Gastrocnemius medialis (tissue), 4 donors: Measurements from ENCODE around the gene OR2L5. TPM values are rescaled to one million over a fixed set of nuclear protein-coding genes. Genes with fewer than 3 reads are reported as not detected.

ENCODE experiments used
- ATAC-seq, 2 donors: fragments of 150-250 bp; one replicate each; pipeline ENCODE4 v1.9.1; 2016
- DNase-seq, 2 donors: peaks; one replicate each; pipeline ENCODE4 v3.0.0-alpha.2; 2019
- H3K27ac ChIP-seq, 4 donors: fragments of 200-600 bp; sonication (generic); 1 replicate in 1 of 4; 2 replicates in 3 of 4; pipeline ENCODE4 v1.5.1; 2016 to 2018; ENCODE audit warnings: mild to moderate bottlenecking in 2 of 4, moderate library complexity in 1 of 4
- H3K27me3 ChIP-seq, 3 donors: fragments of 200-600 bp; sonication (generic) in 2 of 3; 1 replicate in 1 of 3; 2 replicates in 2 of 3; pipeline versions ENCODE4 v1.5.1 to v1.6.0; 2016 to 2019; ENCODE audit warnings: mild to moderate bottlenecking in 1 of 3, moderate library complexity in 1 of 3
- H3K36me3 ChIP-seq, 2 donors: fragments of 200-600 bp; sonication (generic) in 1 of 2; one replicate each; pipeline ENCODE4 v1.5.1; 2017 to 2018
- H3K4me1 ChIP-seq, 2 donors: fragments of 200-600 bp; sonication (generic) in 1 of 2; one replicate each; pipeline ENCODE4 v1.5.1; 2016 to 2017; ENCODE audit warnings: mild to moderate bottlenecking in 2 of 2
- H3K4me3 ChIP-seq, 4 donors: fragments of 200-600 bp; sonication (generic) in 3 of 4; 1 replicate in 1 of 4; 2 replicates in 3 of 4; pipeline ENCODE4 v1.5.1; 2016 to 2019; ENCODE audit warnings: mild to moderate bottlenecking in 2 of 4
- H3K9me3 ChIP-seq, 3 donors: fragments of 200-600 bp; sonication (generic) in 2 of 3; 1 replicate in 1 of 3; 2 replicates in 2 of 3; pipeline ENCODE4 v1.5.1; 2016 to 2019
- CTCF ChIP-seq, 5 experiments: fragments of 450-650 bp in 3 of 5; fragments of 200-600 bp in 2 of 5; sonication (generic) in 2 of 5; IDR thresholded peaks in 4 of 5; conservative IDR thresholded peaks in 1 of 5; 1 replicate in 4 of 5; 2 replicates in 1 of 5; pipeline ENCODE4 v1.5.1; 2016 to 2019; ENCODE audit warnings: antibody characterized with exemption in 5 of 5, mild to moderate bottlenecking in 3 of 5, moderate library complexity in 3 of 5
- POLR2A ChIP-seq, 2 donors: fragments of 450-650 bp; IDR thresholded peaks; one replicate each; pipeline ENCODE4 v1.6.1; 2017; ENCODE audit warnings: antibody characterized with exemption in 2 of 2, mild to moderate bottlenecking in 2 of 2, moderate library complexity in 2 of 2
- in situ Hi-C, 4 donors: fragments of 200-750 bp; cut with MboI; loops; one replicate each; pipeline versions ENCODE4 v1.15.0 to v1.8.0; 2017; ENCODE audit warnings: low sequenced_read_pairs in 4 of 4
- intact Hi-C: fragments of 100-400 bp; cut with DNase I; formaldehyde crosslinking; loops from one replicate; pipeline ENCODE4 v1.15.1; 2023; ENCODE audit warnings: low total_unique reads
- total RNA-seq, 4 donors: library from RNA; depleted of rRNA; stranded (reverse); fragments of >200 nt; gene quantifications; one replicate each; pipeline versions ENCODE4 v1.1.0 to v1.2.3, GENCODE V29; 2016

OR2L5 gene
- total RNA-seq, 4 donors from 2014 or later, result not detected

GRCh38 chr1:248055261-248055660 lies 41.8 kb downstream of the OR2L5 start:
- ATAC-seq (no peak), DNase-seq (no peak)
- no peak for TF ChIP-seq POLR2A (IDR thresholded peaks at IDR 0.05)
- no peak for TF ChIP-seq CTCF (IDR thresholded peaks at IDR 0.05 in 4 of 5, conservative IDR thresholded peaks at IDR 0.05 in 1 of 5)
- H3K27ac ChIP-seq, result no peak overlapping the region
- H3K4me3 ChIP-seq, result no peak overlapping the region
- in situ Hi-C loops, result no loop called here
- intact Hi-C loops, result no loop called here
- H3K27me3 ChIP-seq, result no peaks in the 10 kb centered on the region
- no peaks in the 10 kb centered on the region for H3K4me1 ChIP-seq
- no peaks in the 10 kb centered on the region for H3K9me3 ChIP-seq
- H3K36me3 ChIP-seq, result no peaks in the 10 kb centered on the region

GRCh38 chr1:248065071-248065470 lies 51.6 kb downstream of the OR2L5 start:
- no peaks in the 10 kb centered on the region for H3K27me3 ChIP-seq
- intact Hi-C loops (no loop called here), in situ Hi-C loops (no loop called here)
- H3K9me3 ChIP-seq, result no peaks in the 10 kb centered on the region
- H3K4me1 ChIP-seq, result no peaks in the 10 kb centered on the region
- DNase-seq (no peak), ATAC-seq (no peak)
- no peak overlapping the region for H3K4me3 ChIP-seq
- H3K36me3 ChIP-seq, result no peaks in the 10 kb centered on the region
- no peak overlapping the region for H3K27ac ChIP-seq
- no peak for TF ChIP-seq POLR2A (IDR thresholded peaks at IDR 0.05)
- TF ChIP-seq CTCF (IDR thresholded peaks at IDR 0.05 in 4 of 5, conservative IDR thresholded peaks at IDR 0.05 in 1 of 5), result no peak

GRCh38 chr1:248065604-248066003 lies 52.1 kb downstream of the OR2L5 start:
- ATAC-seq, result no peak
- no peak overlapping the region for H3K27ac ChIP-seq
- no peak for DNase-seq
- no peak overlapping the region for H3K4me3 ChIP-seq
- TF ChIP-seq POLR2A (IDR thresholded peaks at IDR 0.05) (no peak), CTCF (IDR thresholded peaks at IDR 0.05 in 4 of 5, conservative IDR thresholded peaks at IDR 0.05 in 1 of 5) (no peak)
- H3K36me3 ChIP-seq, result no peaks in the 10 kb centered on the region
- in situ Hi-C loops, result no loop called here
- H3K27me3 ChIP-seq, result no peaks in the 10 kb centered on the region
- intact Hi-C loops, result no loop called here
- H3K9me3 ChIP-seq, result no peaks in the 10 kb centered on the region
- H3K4me1 ChIP-seq, result no peaks in the 10 kb centered on the region

Other genes with a start within 250 kb of the OR2L5 start
- not detected for gene OR14A16, start 189.5 kb upstream of the OR2L5 start, total RNA-seq
- not detected for gene OR11L1, start 171.8 kb upstream of the OR2L5 start, total RNA-seq
- 1 to 10 TPM in 1 of 4 donors, under 1 TPM in 3; 0.26 to 1.5 (median 0.49) TPM for gene TRIM58, start 156.5 kb upstream of the OR2L5 start, total RNA-seq
- under 1 TPM in 1 of 4 donors, not detected in 3; 0.80 TPM for gene OR2W3, start 118.1 kb upstream of the OR2L5 start, total RNA-seq
- not detected for gene OR2T8, start 93.4 kb upstream of the OR2L5 start, total RNA-seq
- not detected for gene OR2AJ1, start 88.8 kb upstream of the OR2L5 start, total RNA-seq
- gene OR2L8, start 64.8 kb upstream of the OR2L5 start, total RNA-seq, result not detected
- not detected for gene OR2AK2, start 48.4 kb upstream of the OR2L5 start, total RNA-seq
- gene OR2L2, start 16.4 kb downstream of the OR2L5 start, total RNA-seq, result not detected
- not detected for gene OR2L3, start 33.2 kb downstream of the OR2L5 start, total RNA-seq
- gene OR2L13, start 81.5 kb downstream of the OR2L5 start, total RNA-seq, result not detected
- gene OR2M5, start 131.5 kb downstream of the OR2L5 start, total RNA-seq, result not detected
- not detected for gene OR2M2, start 161.2 kb downstream of the OR2L5 start, total RNA-seq
- gene OR2M3, start 183.6 kb downstream of the OR2L5 start, total RNA-seq, result not detected
- not detected for gene OR2M4, start 217.8 kb downstream of the OR2L5 start, total RNA-seq